ENCODE results near the gene TSPAN9.

The TSPAN9 gene

GRCh38 chr12:3044141-3044630 lies 33.0 kb upstream of the TSPAN9 start:
- H3K4me3 ChIP-seq (ENCODE audit: low read depth, low read length), result no peak overlapping the region
- TF ChIP-seq CTCF (conservative IDR thresholded peaks at IDR 0.05; ENCODE audit: low read depth, low read length), result no peak
- DNase-seq (ENCODE audit: low read depth), result no peak

GRCh38 chr12:3045494-3045893 lies 31.7 kb upstream of the TSPAN9 start:
- H3K4me3 ChIP-seq (ENCODE audit: low read depth, low read length), result no peak overlapping the region
- TF ChIP-seq CTCF (conservative IDR thresholded peaks at IDR 0.05; ENCODE audit: low read depth, low read length), result no peak
- no peak for DNase-seq (ENCODE audit: low read depth)

GRCh38 chr12:3045989-3046388 lies 31.2 kb upstream of the TSPAN9 start:
- TF ChIP-seq CTCF (conservative IDR thresholded peaks at IDR 0.05; ENCODE audit: low read depth, low read length), result no peak
- H3K4me3 ChIP-seq (ENCODE audit: low read depth, low read length), result no peak overlapping the region
- DNase-seq (ENCODE audit: low read depth), result no peak

GRCh38 chr12:3046441-3047200 lies 30.6 kb upstream of the TSPAN9 start:
- TF ChIP-seq CTCF (conservative IDR thresholded peaks at IDR 0.05; ENCODE audit: low read depth, low read length), result no peak

GRCh38 chr12:3047961-3048360 lies 29.2 kb upstream of the TSPAN9 start:
- DNase-seq (ENCODE audit: low read depth), result no peak
- no peak overlapping the region for H3K4me3 ChIP-seq (ENCODE audit: low read depth, low read length)
- no peak for TF ChIP-seq CTCF (conservative IDR thresholded peaks at IDR 0.05; ENCODE audit: low read depth, low read length)

More at GRCh38 chr12:3046441-3047200, 30.6 kb upstream of the TSPAN9 start:
- DNase-seq (ENCODE audit: low read depth), result no peak
- no peak overlapping the region for H3K4me3 ChIP-seq (ENCODE audit: low read depth, low read length)

GRCh38 chr12:3048540-3048939 lies 28.6 kb upstream of the TSPAN9 start:
- no peak overlapping the region for H3K4me3 ChIP-seq (ENCODE audit: low read depth, low read length)
- no peak for DNase-seq (ENCODE audit: low read depth)
- no peak for TF ChIP-seq CTCF (conservative IDR thresholded peaks at IDR 0.05; ENCODE audit: low read depth, low read length)

GRCh38 chr12:3049176-3049575 lies 28.0 kb upstream of the TSPAN9 start:
- no peak for TF ChIP-seq CTCF (conservative IDR thresholded peaks at IDR 0.05; ENCODE audit: low read depth, low read length)
- no peak for DNase-seq (ENCODE audit: low read depth)
- no peak overlapping the region for H3K4me3 ChIP-seq (ENCODE audit: low read depth, low read length)
